Fibroblast of skin of right quadriceps (primary cell): Measurements from ENCODE around the gene ICA1.

Experiments
- DNase-seq: peaks from one replicate; pipeline ENCODE4 v3.0.0-alpha.2; 2013

Gene ICA1

GRCh38 chr7:8226501-8226900 lies 35.5 kb downstream of the ICA1 start:
- DNase-seq = no peak

- DNase-seq = no peak
These were observed 40.4 kb downstream of the ICA1 start for GRCh38 chr7:8221567-8221966.

GRCh38 chr7:8221101-8221495 lies 40.9 kb downstream of the ICA1 start:
- no peak for DNase-seq

- no peak for DNase-seq
These were observed 41.4 kb downstream of the ICA1 start for GRCh38 chr7:8220376-8221100.

GRCh38 chr7:8217200-8218068 lies 44.5 kb downstream of the ICA1 start:
- DNase-seq = peak; percentile 54

- no peak for DNase-seq
These were observed 45.7 kb downstream of the ICA1 start for GRCh38 chr7:8216334-8216690.

GRCh38 chr7:8215648-8216333 lies 46.2 kb downstream of the ICA1 start:
- DNase-seq = no peak

GRCh38 chr7:8214244-8214824 lies 47.6 kb downstream of the ICA1 start:
- peak; percentile 60 for DNase-seq

- DNase-seq = no peak
These were observed 48.6 kb downstream of the ICA1 start for GRCh38 chr7:8213381-8213780.

- no peak for DNase-seq
These were observed 49.3 kb downstream of the ICA1 start for GRCh38 chr7:8212638-8213037.

- no peak for DNase-seq
These were observed 50.3 kb downstream of the ICA1 start for GRCh38 chr7:8211725-8212096.

GRCh38 chr7:8210845-8211724 lies 50.9 kb downstream of the ICA1 start:
- no peak for DNase-seq

- no peak for DNase-seq
These were observed 52.6 kb downstream of the ICA1 start for GRCh38 chr7:8209353-8209752.

- DNase-seq = no peak
These were observed 53.2 kb downstream of the ICA1 start for GRCh38 chr7:8208816-8209215.

GRCh38 chr7:8206956-8207355 lies 55.0 kb downstream of the ICA1 start:
- no peak for DNase-seq

- DNase-seq = peak; percentile 9
These were observed 56.4 kb downstream of the ICA1 start for GRCh38 chr7:8205537-8205936.

GRCh38 chr7:8205031-8205387 lies 57.0 kb downstream of the ICA1 start:
- DNase-seq = peak; percentile 18

GRCh38 chr7:8204339-8205030 lies 57.5 kb downstream of the ICA1 start:
- DNase-seq = no peak

GRCh38 chr7:8201846-8202441 lies 60.0 kb downstream of the ICA1 start:
- DNase-seq = no peak

GRCh38 chr7:8200717-8201116 lies 61.2 kb downstream of the ICA1 start:
- no peak for DNase-seq

GRCh38 chr7:8200316-8200715 lies 61.7 kb downstream of the ICA1 start:
- no peak for DNase-seq
